ENCODE measurements around the gene NTRK2.

NTRK2 gene

DNA sequence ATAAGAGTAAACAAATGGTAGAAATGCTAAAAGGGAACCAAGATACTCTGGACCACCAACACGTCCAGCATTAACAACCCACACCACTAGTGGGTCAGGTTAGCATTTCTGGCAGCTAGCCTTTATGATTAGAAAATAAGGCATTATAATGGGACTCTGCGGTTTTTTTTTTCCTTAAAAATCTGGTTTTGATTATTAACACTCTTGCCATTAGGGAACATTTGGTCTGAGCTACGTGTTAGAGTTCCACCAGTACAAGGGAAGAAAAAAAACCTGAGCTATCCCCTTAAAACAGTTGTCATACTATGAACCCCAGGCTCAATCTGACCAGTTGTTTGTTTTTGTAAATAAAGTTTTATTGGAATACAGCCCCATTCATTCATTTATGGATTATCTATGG, 110.4 kb downstream of the NTRK2 start:
- no peak for DNase-seq (ENCODE audit: low read depth in 1 of 2, low spot score in 1 of 2)

DNA sequence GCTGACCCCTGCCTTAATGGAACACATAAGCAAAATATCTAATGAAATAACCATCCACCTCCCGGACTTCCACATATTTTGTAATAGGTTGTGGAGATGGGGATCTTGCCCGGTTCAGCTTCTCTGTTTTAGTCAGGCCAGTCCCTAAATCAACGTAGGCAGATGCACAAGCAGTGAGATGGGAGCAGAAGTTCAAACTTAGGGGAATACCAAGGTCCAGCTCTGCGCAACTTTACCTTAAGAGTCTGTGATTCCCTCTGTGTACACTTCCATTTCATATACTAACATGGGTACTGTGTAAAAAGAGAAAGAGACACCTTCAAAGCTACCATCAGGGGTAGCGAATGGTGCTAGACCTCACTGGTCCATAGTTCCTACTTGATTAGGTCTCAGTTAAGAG, 110.9 kb downstream of the NTRK2 start:
- no peak for DNase-seq (ENCODE audit: low read depth in 1 of 2, low spot score in 1 of 2)

DNA sequence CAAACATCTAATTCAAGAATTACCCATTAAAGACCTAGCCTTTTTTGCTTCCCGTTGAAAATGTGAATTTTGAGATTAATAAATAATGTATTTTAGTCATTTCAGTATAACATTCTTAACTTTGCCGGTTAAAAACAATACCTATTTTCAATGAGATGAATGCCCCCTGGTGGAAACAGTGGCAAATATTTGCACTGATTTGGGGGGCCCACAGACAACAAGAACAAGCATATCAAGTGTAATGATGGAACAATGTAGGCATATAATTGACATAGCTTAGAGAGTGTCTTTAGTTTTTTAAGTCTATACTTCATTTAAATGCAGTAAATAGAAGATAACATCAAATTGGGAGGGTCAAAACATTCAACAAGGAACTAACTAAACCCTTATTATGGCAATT, 111.9 kb downstream of the NTRK2 start:
- DNase-seq (ENCODE audit: low read depth in 1 of 2, low spot score in 1 of 2): no peak

GRCh38 chr9:84781931-84782866, 112.7 kb downstream of the NTRK2 start:
- DNase-seq (ENCODE audit: low read depth in 1 of 2, low spot score in 1 of 2): no peak

- DNase-seq (ENCODE audit: low read depth in 1 of 2, low spot score in 1 of 2): no peak
These were observed 116.4 kb downstream of the NTRK2 start for GRCh38 chr9:84785792-84786547.

DNA sequence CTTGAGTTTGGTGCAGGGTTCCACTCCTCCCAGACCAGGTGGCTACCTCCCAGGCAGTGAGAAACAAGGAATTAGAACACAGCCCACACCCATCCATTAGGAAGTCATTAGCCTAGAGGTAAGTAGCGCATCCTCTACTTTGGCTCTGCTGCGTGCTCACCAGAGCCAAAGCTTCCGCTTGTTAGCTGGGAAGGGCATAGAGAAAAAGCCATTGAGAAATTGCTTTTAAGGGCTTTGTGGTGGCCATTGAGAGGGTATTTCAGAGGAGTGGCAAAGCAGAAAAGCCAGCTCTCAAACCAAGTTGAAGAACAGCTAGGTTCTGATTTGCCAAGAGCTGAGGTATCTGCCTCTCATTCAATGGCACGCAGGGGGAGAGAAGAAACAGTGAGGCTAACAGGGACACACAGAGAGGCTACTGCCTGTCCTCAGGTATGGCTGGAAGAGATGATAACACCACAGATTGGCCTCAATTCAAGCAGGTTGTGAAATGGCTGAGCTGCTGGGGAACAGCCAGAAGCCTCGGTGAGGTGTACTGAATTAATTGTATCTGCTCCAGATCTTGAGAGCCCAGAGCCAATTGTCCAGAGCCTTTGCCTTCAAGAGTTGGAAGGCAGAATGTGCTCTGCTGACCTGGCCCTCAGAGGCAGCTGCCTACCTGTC, 119.4 kb downstream of the NTRK2 start:
- DNase-seq (ENCODE audit: low read depth in 1 of 2, low spot score in 1 of 2): no peak

DNA sequence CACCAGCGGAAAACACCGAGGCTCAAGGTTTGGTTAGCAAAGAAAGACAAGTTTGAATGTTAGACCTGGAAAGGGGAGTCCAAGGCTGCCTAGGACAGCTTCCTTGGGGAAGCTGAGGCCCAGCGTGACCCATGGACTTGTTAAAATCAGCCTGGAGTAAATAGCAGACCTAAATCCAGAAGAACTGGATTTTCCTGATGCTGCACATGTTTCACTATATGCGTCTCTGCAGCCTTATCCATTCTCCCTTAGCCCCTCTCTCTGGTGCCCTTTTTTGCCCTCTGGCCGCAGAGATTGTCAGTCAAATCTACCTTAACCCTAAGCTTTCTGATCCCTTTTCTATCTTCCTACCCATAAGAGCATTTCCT, 119.9 kb downstream of the NTRK2 start:
- DNase-seq (ENCODE audit: low read depth in 1 of 2, low spot score in 1 of 2): no peak

DNA sequence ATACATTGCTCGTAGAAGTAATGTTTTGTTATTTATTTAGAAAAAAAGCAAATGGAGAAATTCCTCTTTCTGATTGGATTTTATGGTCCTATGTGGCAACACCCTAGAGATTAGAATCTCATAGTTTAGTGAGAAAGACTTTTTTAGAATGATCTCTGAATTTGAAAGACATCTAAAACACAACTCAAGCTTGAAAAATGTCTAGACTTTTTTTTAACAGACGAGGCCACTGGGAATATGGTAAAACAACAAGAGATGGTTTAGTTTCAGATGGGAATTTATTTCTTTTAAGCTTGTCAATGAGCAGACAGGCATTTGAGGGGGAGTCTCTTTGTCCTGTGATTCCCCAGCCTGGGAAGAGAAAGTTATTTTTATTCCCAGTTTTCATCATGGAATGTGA, 122.1 kb downstream of the NTRK2 start:
- no peak for DNase-seq (ENCODE audit: low read depth in 1 of 2, low spot score in 1 of 2)

DNA sequence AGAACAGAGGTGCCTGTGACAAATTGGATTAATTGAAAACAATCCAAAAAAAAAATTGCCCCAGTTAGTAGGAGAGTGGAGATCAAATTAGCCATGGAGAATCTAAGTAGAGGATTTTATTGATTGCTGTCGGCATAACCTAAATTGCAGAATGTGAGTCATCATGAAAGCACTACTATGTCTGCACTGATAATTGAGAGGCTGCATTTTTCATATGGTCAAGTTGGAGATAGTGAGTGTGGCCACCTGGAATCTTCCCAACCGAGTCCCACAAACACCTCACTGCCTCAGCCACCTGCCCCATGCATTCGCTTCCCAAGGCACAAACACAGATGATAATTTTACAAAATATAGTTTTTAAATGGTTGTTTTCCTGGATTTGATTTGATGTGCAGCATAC, 123.7 kb downstream of the NTRK2 start:
- no peak for DNase-seq (ENCODE audit: low read depth in 1 of 2, low spot score in 1 of 2)

GRCh38 chr9:84794981-84795637, 125.6 kb downstream of the NTRK2 start:
- no peak for DNase-seq (ENCODE audit: low read depth in 1 of 2, low spot score in 1 of 2)

- DNase-seq (ENCODE audit: low read depth in 1 of 2, low spot score in 1 of 2): no peak
These were observed 126.9 kb downstream of the NTRK2 start for GRCh38 chr9:84796404-84796803.

- no peak for DNase-seq (ENCODE audit: low read depth in 1 of 2, low spot score in 1 of 2)
These were observed 129.7 kb downstream of the NTRK2 start for GRCh38 chr9:84799251-84799650.

DNA sequence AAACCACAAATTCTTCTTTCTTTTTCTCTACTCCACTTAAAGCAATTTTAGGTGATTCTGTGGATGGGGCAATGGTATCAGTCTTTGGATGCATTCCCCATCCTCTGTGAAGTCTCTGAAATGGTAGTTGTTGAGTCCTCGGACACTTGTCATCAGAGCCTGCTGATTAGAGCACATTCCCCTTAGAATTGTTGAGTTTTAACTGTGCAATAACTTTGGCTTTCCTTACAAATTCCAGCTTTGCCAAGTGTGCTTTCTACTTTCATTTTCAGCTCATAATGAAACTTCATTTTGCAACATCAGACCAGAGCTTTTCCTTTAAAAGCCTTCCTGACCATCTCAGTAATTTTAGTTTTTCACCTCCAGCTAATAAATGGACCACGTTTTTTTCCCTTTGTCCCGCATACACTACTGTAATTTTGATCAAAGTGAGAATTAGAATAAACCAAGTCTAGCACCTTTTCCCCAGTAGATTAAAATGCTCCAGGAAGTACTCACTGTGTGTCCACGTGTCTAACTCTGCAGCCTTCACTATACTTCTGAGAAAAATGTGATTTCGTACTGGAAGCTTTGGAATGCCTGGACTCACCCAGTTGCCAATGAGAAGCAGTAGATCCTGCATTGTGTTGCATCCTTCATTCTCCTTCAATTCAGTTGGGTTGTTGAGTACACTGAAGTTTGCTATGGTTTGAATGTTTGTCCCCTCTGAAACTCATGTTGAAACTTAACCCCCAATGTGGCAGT, 135.6 kb downstream of the NTRK2 start:
- no peak for DNase-seq (ENCODE audit: low read depth in 1 of 2, low spot score in 1 of 2)

GRCh38 chr9:84807431-84807830, 137.9 kb downstream of the NTRK2 start:
- no peak for DNase-seq (ENCODE audit: low read depth in 1 of 2, low spot score in 1 of 2)

GRCh38 chr9:84807870-84808390, 138.4 kb downstream of the NTRK2 start:
- DNase-seq (ENCODE audit: low read depth in 1 of 2, low spot score in 1 of 2): no peak

GRCh38 chr9:84808416-84808815, 138.9 kb downstream of the NTRK2 start:
- DNase-seq (ENCODE audit: low read depth in 1 of 2, low spot score in 1 of 2): no peak

GRCh38 chr9:84811072-84811750, 141.7 kb downstream of the NTRK2 start:
- no peak for DNase-seq (ENCODE audit: low read depth in 1 of 2, low spot score in 1 of 2)

GRCh38 chr9:84811751-84812074, 142.2 kb downstream of the NTRK2 start:
- no peak for DNase-seq (ENCODE audit: low read depth in 1 of 2, low spot score in 1 of 2)

DNA sequence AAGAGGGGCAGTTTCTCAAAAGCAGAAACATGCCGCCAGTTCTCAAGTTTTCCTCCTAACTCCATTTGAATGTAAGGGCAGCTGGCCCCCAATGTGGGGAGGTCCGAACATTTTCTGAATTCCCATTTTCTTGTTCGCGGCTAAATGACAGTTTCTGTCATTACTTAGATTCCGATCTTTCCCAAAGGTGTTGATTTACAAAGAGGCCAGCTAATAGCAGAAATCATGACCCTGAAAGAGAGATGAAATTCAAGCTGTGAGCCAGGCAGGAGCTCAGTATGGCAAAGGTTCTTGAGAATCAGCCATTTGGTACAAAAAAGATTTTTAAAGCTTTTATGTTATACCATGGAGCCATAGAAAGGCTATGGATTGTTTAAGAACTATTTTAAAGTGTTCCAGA, 142.8 kb downstream of the NTRK2 start:
- DNase-seq (ENCODE audit: low read depth in 1 of 2, low spot score in 1 of 2): no peak

DNA sequence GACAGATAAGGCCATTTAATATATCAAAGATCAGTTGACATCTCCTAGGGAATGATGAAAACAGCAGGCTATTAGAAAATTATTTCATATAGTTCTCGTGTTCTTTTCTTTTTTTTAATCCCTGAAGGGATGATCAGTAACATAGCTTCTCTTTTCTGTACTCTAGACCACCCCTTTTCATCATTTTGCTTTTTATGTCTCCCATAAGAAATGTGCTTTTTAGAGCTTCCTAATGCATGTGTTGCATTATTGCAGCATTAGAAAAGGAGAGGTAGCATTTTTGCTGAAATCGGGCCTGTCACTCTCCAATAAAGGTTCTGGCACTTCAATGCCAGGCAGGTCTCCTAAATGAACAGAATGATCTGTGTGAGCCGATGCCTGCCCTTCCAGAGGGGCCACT, 143.3 kb downstream of the NTRK2 start:
- no peak for DNase-seq (ENCODE audit: low read depth in 1 of 2, low spot score in 1 of 2)
